Adrenal gland (tissue), 5 donors: ENCODE results near the gene SYPL2.

Experiments used
- POLR2A ChIP-seq, 2 donors: fragments of 450-650 bp; IDR thresholded peaks; one replicate each; pipeline ENCODE4 v1.6.1; 2017; ENCODE audit warnings: antibody characterized with exemption in 2 of 2, mild to moderate bottlenecking in 2 of 2, moderate library complexity in 1 of 2
- TF ChIP-seq, protein P1 (sequence below), 6 experiments: fragments of 450-650 bp in 4 of 6; fragments of 200-600 bp in 2 of 6; sonication (generic) in 1 of 6; IDR thresholded peaks; 1 replicate in 5 of 6; 2 replicates in 1 of 6; pipeline versions ENCODE4 v1.5.1 to v1.8.0; 2016 to 2021; ENCODE audit warnings: antibody characterized with exemption in 6 of 6, mild to moderate bottlenecking in 2 of 6, moderate library complexity in 1 of 6
- donor health status: DM: no; HTN: no; CAD: no.

DNA sequence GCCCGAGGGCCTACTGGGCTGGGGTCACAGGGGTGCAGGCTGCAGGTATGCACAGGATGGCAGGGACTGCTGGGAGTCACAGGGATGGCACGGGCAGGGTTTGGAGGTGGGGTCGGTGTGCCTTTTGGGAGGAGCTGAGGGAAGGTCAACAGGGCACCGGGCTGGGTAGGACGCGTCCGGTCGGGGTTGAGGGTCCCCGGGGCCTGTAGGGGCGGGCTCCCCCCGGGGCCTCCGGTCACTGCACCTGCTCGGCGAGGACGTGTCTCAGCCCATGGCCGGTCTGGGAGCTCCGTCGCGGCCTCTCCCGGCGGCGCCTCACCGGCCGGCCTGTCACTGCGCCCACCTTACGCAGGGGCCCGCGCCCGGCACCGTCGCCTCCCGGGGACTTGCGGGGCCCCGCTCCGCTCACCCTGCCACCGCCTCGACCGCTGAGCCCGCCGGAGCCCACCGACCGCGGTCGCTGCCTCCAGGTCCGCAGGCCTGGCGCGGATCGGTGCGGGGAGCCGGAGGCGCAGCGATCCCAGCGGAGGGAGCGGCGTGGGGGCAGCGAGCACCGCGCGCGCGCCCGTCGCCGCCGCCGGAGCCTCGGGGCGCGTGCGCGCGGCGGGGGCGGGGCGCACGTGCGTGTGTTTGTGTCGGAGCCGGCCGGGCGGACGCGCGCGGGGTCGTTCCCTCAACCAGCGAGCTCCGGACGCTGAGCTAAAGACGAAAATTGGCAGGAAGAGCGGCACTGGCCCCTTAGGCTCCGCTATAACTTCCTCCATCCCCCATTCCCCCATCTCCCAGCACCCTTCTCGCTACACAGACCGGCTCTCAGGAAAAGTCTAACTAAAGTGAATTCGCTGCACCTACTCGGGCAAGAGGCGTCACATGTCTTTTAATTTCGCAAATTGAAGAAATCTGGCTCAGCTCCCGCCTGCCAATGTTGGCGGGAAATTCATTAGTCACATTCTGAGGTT lies 43.1 kb downstream of the SYPL2 start, which contains the start of gene AMIGO1:
- peak in 1 of 2 donors; percentile 31 for TF ChIP-seq POLR2A (IDR thresholded peaks at IDR 0.05)
- TF ChIP-seq, protein P1, sequence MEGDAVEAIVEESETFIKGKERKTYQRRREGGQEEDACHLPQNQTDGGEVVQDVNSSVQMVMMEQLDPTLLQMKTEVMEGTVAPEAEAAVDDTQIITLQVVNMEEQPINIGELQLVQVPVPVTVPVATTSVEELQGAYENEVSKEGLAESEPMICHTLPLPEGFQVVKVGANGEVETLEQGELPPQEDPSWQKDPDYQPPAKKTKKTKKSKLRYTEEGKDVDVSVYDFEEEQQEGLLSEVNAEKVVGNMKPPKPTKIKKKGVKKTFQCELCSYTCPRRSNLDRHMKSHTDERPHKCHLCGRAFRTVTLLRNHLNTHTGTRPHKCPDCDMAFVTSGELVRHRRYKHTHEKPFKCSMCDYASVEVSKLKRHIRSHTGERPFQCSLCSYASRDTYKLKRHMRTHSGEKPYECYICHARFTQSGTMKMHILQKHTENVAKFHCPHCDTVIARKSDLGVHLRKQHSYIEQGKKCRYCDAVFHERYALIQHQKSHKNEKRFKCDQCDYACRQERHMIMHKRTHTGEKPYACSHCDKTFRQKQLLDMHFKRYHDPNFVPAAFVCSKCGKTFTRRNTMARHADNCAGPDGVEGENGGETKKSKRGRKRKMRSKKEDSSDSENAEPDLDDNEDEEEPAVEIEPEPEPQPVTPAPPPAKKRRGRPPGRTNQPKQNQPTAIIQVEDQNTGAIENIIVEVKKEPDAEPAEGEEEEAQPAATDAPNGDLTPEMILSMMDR (IDR thresholded peaks at IDR 0.05) = peak in 1 of 6 experiments; percentile 9
